ENCODE measurements around the gene EXOC4.

- TF ChIP-seq CTCF (IDR thresholded peaks at IDR 0.05) (no peak), POLR2A (IDR thresholded peaks at IDR 0.05) (no peak)
Observed at GRCh38 chr7:133409966-133410365, 157.1 kb downstream of the EXOC4 start.
